Prostate gland (tissue), 2 donors: ENCODE results near the gene GDI1.

ENCODE experiments used
- POLR2A ChIP-seq: fragments of 450-650 bp; IDR thresholded peaks from one replicate; pipeline ENCODE4 v1.6.1; 2016; ENCODE audit warnings: antibody characterized with exemption, mild to moderate bottlenecking
- TF ChIP-seq, protein P1 (sequence below), 4 experiments: fragments of 200-600 bp in 2 of 4; fragments of 450-650 bp in 2 of 4; sonication (generic) in 2 of 4; IDR thresholded peaks; 1 replicate in 3 of 4; 2 replicates in 1 of 4; pipeline ENCODE4 v1.5.1; 2016 to 2019; ENCODE audit warnings: antibody characterized with exemption in 4 of 4, mild to moderate bottlenecking in 2 of 4, moderate library complexity in 2 of 4

DNA sequence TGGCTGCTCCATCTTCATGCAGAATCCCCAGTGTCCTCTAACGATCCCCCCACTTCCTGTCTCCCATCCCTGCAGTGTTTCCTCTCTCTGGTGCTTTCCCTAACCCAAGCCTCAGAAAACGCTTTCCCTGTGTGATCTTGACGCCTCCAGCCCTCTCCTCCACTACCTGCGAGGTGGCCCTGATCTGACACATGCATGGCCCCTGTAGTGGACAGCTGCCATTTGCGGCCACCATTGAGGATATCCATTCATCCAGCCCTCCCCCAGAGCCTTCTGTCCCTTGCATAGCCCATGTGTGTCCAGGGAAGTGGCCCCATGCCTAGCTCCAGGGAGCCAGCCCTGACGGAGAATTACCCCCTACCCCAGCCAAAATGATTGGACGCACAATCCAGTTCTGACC, 46.4 kb downstream of the GDI1 start:
- TF ChIP-seq, protein P1, sequence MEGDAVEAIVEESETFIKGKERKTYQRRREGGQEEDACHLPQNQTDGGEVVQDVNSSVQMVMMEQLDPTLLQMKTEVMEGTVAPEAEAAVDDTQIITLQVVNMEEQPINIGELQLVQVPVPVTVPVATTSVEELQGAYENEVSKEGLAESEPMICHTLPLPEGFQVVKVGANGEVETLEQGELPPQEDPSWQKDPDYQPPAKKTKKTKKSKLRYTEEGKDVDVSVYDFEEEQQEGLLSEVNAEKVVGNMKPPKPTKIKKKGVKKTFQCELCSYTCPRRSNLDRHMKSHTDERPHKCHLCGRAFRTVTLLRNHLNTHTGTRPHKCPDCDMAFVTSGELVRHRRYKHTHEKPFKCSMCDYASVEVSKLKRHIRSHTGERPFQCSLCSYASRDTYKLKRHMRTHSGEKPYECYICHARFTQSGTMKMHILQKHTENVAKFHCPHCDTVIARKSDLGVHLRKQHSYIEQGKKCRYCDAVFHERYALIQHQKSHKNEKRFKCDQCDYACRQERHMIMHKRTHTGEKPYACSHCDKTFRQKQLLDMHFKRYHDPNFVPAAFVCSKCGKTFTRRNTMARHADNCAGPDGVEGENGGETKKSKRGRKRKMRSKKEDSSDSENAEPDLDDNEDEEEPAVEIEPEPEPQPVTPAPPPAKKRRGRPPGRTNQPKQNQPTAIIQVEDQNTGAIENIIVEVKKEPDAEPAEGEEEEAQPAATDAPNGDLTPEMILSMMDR (IDR thresholded peaks at IDR 0.05), result no peak
- no peak for TF ChIP-seq POLR2A
